ENCODE results near the gene BABAM2.

Gene BABAM2

GRCh38 chr2:27885234-27885633, 5.3 kb upstream of the BABAM2 start:
- Histone ChIP-seq H3K4me3 (ENCODE audit: low read depth in 1 of 2, low read length in 2 of 2) (no peak overlapping the region), H3K9me3 (ENCODE audit: insufficient read depth, low read length, severe bottlenecking) (no peaks in the 10 kb centered on the region), H2AFZ (ENCODE audit: low read depth, low read length) (no peak overlapping the region), H3K9ac (ENCODE audit: low read depth, low read length) (no peak overlapping the region), H3K4me1 (ENCODE audit: insufficient read depth, low read length) (peaks cover 11% of the 10 kb centered on the region), H3K36me3 (ENCODE audit: insufficient read depth, low read length) (no peaks in the 10 kb centered on the region), H4K20me1 (ENCODE audit: insufficient read depth, low read length) (no peaks in the 10 kb centered on the region), H3K4me2 (ENCODE audit: insufficient read depth, low read length) (no peak overlapping the region), H3K79me2 (ENCODE audit: insufficient read depth, low read length) (peaks cover 3% of the 10 kb centered on the region; the same call in 1 of the 2 replicates), H3K27ac (ENCODE audit: low read length) (no peak overlapping the region), H3K27me3 (ENCODE audit: insufficient read depth, low read length, poor library complexity) (no peaks in the 10 kb centered on the region)
- no peak for ATAC-seq (ENCODE audit: insufficient read depth, low read depth)
- TF ChIP-seq, protein P1, sequence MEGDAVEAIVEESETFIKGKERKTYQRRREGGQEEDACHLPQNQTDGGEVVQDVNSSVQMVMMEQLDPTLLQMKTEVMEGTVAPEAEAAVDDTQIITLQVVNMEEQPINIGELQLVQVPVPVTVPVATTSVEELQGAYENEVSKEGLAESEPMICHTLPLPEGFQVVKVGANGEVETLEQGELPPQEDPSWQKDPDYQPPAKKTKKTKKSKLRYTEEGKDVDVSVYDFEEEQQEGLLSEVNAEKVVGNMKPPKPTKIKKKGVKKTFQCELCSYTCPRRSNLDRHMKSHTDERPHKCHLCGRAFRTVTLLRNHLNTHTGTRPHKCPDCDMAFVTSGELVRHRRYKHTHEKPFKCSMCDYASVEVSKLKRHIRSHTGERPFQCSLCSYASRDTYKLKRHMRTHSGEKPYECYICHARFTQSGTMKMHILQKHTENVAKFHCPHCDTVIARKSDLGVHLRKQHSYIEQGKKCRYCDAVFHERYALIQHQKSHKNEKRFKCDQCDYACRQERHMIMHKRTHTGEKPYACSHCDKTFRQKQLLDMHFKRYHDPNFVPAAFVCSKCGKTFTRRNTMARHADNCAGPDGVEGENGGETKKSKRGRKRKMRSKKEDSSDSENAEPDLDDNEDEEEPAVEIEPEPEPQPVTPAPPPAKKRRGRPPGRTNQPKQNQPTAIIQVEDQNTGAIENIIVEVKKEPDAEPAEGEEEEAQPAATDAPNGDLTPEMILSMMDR (IDR thresholded peaks at IDR 0.05; ENCODE audit: borderline replicate concordance, extremely low read depth, low read length, poor library complexity, severe bottlenecking), result no peak
- TF ChIP-seq EZH2 (IDR thresholded peaks at IDR 0.05; ENCODE audit: borderline replicate concordance, low read depth, low read length, severe bottlenecking), result no peak
- DNase-seq, result no peak

- Histone ChIP-seq H2AFZ (ENCODE audit: low read depth, low read length) (no peak overlapping the region), H3K4me2 (ENCODE audit: insufficient read depth, low read length) (no peak overlapping the region)
Measured at GRCh38 chr2:27885661-27886060, 4.9 kb upstream of the BABAM2 start.

DNA sequence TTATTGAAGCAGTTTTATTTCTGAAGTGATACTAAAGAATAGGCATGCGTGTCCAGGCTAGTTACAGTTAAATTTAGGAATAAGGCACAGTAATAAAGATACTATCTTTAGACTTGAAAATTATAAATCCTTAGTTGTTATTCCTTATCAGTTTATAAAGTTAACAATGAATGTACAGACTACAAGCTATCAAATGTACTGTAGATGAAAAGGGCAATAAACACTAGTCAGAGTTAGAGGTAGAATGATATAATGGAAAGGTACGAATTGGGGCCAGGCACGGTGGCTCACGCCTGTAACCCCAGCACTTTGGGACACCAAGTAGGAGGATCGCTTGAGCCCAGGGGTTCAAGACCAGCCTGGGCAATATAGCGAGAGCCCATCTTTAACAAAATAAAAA, 4.2 kb upstream of the BABAM2 start:
- Histone ChIP-seq H3K9me3 (ENCODE audit: insufficient read depth, low read length, severe bottlenecking) (no peaks in the 10 kb centered on the region), H3K36me3 (ENCODE audit: insufficient read depth, low read length) (no peaks in the 10 kb centered on the region; the same call in 1 of the 2 replicates), H3K4me2 (ENCODE audit: insufficient read depth, low read length) (no peak overlapping the region), H3K79me2 (ENCODE audit: insufficient read depth, low read length) (peaks cover 11% of the 10 kb centered on the region), H3K27ac (ENCODE audit: low read length) (no peak overlapping the region), H2AFZ (ENCODE audit: low read depth, low read length) (no peak overlapping the region), H3K27me3 (ENCODE audit: insufficient read depth, low read length, poor library complexity) (no peaks in the 10 kb centered on the region), H3K9ac (ENCODE audit: low read depth, low read length) (no peak overlapping the region), H4K20me1 (ENCODE audit: insufficient read depth, low read length) (no peaks in the 10 kb centered on the region), H3K4me3 (ENCODE audit: low read depth in 1 of 2, low read length in 2 of 2) (no peak overlapping the region), H3K4me1 (ENCODE audit: insufficient read depth, low read length) (peaks cover 17% of the 10 kb centered on the region)
- TF ChIP-seq, protein P1 (IDR thresholded peaks at IDR 0.05; ENCODE audit: borderline replicate concordance, extremely low read depth, low read length, poor library complexity, severe bottlenecking), result no peak
- no peak for TF ChIP-seq EZH2 (IDR thresholded peaks at IDR 0.05; ENCODE audit: borderline replicate concordance, low read depth, low read length, severe bottlenecking)
- DNase-seq (no peak), ATAC-seq (ENCODE audit: insufficient read depth, low read depth) (no peak)

More at GRCh38 chr2:27885661-27886060, 4.9 kb upstream of the BABAM2 start:
- H3K36me3 ChIP-seq (ENCODE audit: insufficient read depth, low read length), result no peaks in the 10 kb centered on the region; the same call in 1 of the 2 replicates
- H3K79me2 ChIP-seq (ENCODE audit: insufficient read depth, low read length), result peaks cover 4% of the 10 kb centered on the region
- no peak for TF ChIP-seq EZH2 (IDR thresholded peaks at IDR 0.05; ENCODE audit: borderline replicate concordance, low read depth, low read length, severe bottlenecking)
- TF ChIP-seq, protein P1 (IDR thresholded peaks at IDR 0.05; ENCODE audit: borderline replicate concordance, extremely low read depth, low read length, poor library complexity, severe bottlenecking), result no peak
- H3K9ac ChIP-seq (ENCODE audit: low read depth, low read length), result no peak overlapping the region
- H3K9me3 ChIP-seq (ENCODE audit: insufficient read depth, low read length, severe bottlenecking), result no peaks in the 10 kb centered on the region
- no peak for ATAC-seq (ENCODE audit: insufficient read depth, low read depth)
- DNase-seq, result no peak
- H4K20me1 ChIP-seq (ENCODE audit: insufficient read depth, low read length), result no peaks in the 10 kb centered on the region
- no peak overlapping the region for H3K27ac ChIP-seq (ENCODE audit: low read length)
- H3K4me3 ChIP-seq (ENCODE audit: low read depth in 1 of 2, low read length in 2 of 2), result no peak overlapping the region
- H3K27me3 ChIP-seq (ENCODE audit: insufficient read depth, low read length, poor library complexity), result no peaks in the 10 kb centered on the region
- peaks cover 11% of the 10 kb centered on the region for H3K4me1 ChIP-seq (ENCODE audit: insufficient read depth, low read length)

- TF ChIP-seq, protein P1 (IDR thresholded peaks at IDR 0.05; ENCODE audit: borderline replicate concordance, extremely low read depth, low read length, poor library complexity, severe bottlenecking), result no peak
- no peak for TF ChIP-seq EZH2 (IDR thresholded peaks at IDR 0.05; ENCODE audit: borderline replicate concordance, low read depth, low read length, severe bottlenecking)
Measured at GRCh38 chr2:27887111-27887510, 3.4 kb upstream of the BABAM2 start.

More at GRCh38 chr2:27887111-27887510, 3.4 kb upstream of the BABAM2 start:
- no peak overlapping the region for H3K27ac ChIP-seq (ENCODE audit: low read length)
- H3K36me3 ChIP-seq (ENCODE audit: insufficient read depth, low read length), result no peaks in the 10 kb centered on the region; the same call in 1 of the 2 replicates
- H3K79me2 ChIP-seq (ENCODE audit: insufficient read depth, low read length), result peaks cover 19% of the 10 kb centered on the region
- H3K9me3 ChIP-seq (ENCODE audit: insufficient read depth, low read length, severe bottlenecking), result no peaks in the 10 kb centered on the region
- no peak for DNase-seq
- H3K4me3 ChIP-seq (ENCODE audit: low read depth in 1 of 2, low read length in 2 of 2), result no peak overlapping the region
- no peak overlapping the region for H3K9ac ChIP-seq (ENCODE audit: low read depth, low read length)
- no peak for ATAC-seq (ENCODE audit: insufficient read depth, low read depth)
- H2AFZ ChIP-seq (ENCODE audit: low read depth, low read length), result no peak overlapping the region
- H3K4me2 ChIP-seq (ENCODE audit: insufficient read depth, low read length), result no peak overlapping the region
- no peaks in the 10 kb centered on the region for H3K27me3 ChIP-seq (ENCODE audit: insufficient read depth, low read length, poor library complexity)
- no peaks in the 10 kb centered on the region for H4K20me1 ChIP-seq (ENCODE audit: insufficient read depth, low read length)
- H3K4me1 ChIP-seq (ENCODE audit: insufficient read depth, low read length), result peaks cover 25% of the 10 kb centered on the region

Data from DND-41 (cell line).